Measurements from ENCODE around the gene RAD50.

RAD50 gene

DNA sequence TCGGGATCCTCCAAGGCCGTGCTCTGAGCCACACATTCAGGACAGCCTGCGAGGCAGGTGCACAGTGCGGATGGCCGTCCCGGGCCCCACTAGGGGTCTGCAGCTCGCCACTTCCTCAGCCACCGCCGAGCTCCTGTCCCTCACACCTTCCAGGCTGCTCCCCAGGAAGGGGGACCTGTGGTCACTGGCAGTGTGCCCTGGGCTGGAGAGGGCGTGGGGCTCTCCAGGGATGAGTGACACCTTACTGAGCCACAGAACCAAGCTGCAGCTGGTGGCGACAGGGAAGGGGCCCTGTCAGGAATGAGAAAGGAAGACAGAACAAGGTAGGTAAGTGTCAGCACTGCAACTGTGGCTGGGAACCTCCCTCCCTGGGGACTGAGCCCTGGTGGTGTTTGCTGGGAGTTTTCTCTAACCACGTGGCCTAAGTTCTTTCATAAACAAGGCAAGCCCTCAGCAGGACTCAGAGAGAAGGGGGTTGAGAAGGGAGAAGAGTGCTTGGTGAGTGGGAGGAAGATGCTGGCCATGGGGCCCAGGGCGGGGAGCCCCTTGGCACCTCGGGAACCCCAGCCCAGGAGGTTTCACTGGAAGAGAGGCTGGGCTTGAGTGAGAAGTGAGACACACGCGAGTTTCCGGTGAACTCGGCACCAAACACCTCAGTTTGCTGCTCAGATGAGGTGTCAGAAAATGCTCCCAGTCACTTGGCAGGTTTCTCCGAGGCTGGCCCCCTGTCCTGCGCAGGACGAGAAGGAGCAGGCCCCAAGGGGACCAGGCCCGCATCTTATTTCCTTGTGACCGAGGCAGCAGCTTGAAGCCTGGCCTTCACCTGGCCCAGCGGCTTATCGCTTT, 106.4 kb downstream of the RAD50 start:
- DNase-seq, result no peak

DNA sequence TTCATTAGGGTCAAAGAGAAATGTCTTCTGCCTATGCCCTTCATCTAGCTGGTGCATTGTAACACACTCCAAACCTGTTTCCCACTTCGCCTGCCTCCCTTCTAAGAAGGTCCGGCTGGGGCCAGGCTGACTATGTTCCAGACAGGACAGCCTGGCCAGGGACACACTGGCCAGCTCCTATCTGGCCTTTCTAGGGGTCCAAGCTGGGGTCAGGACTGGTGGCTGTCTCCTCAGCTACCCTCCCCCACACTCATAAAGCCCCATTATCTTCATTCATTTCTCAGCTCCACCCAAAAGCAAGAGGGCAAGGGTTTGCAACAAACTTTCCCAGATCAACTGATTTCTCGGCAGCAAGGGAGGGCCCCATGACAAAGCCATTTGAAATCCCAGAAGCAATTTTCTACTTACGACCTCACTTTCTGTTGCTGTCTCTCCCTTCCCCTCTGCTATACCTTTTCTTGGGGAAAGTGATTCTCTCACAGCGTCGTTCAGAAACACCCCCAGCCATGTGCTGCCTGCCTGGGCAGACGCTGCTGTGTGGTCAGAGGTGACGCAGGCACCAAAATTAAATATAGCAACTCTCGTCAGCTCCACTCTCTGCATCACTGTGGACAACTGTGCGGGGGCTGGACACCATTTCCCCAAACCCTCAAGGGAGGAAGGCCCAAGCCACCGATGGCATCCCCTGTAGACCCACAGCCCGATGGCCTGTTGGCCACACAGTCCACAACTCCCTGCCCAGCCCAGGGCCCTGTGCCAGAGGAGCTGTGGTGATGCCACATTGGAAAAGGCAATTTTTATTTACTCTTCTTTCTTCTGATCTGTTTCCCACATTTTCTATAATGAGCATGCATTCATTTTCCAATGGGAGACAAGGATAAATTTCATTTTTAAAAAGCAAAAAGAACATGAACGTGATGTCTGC, 107.3 kb downstream of the RAD50 start:
- DNase-seq, result no peak

DNA sequence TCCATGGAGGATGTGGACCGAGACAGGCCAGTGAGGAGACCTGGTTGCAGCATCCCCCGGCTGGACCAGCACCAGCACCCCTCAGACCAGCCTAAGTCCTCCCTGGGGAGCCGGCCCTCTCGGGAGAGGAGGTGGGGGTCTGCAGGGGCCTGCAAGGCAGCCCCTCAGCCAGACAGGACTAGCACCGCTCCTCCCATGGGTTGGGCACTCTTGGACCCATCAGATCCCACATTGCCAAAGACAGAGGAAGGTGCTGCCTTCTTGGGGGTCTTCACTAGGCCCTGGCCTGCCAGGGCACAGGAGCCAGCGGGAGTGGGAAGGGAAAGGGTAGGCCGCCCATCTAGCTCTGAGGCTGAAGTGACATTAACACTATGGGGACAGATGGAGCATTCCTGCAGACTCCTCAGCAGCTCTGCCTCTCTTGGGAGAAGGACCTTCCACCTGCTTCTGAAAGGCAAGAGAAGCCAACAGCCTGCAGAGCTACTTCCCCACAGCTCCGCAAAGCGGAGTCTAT, 108.0 kb downstream of the RAD50 start:
- DNase-seq, result no peak

DNA sequence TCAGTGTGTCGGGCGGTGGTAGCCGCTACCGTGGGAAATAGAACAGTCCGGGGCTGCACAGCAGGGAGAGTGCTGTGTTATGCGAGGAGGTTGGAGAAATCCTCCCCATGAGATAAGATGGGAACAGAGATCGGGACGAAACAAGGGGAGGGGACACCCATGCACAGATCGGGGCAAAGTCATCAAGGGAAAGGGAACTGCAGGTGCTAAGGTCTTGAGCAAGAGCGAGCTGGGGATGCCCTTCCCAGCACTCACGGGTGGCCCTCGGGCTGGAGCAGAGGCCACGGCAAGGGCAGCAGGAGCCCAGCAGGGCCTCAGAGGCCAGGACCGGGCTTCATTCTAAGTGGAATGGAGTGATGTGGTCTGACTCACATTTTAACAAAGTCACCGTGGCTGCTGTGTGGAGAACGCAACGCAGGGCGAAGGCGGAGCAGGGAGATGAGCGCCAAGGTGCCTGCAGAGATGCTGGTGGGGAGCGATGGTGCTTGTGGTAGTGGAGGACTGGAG, 108.8 kb downstream of the RAD50 start:
- DNase-seq, result no peak

DNA sequence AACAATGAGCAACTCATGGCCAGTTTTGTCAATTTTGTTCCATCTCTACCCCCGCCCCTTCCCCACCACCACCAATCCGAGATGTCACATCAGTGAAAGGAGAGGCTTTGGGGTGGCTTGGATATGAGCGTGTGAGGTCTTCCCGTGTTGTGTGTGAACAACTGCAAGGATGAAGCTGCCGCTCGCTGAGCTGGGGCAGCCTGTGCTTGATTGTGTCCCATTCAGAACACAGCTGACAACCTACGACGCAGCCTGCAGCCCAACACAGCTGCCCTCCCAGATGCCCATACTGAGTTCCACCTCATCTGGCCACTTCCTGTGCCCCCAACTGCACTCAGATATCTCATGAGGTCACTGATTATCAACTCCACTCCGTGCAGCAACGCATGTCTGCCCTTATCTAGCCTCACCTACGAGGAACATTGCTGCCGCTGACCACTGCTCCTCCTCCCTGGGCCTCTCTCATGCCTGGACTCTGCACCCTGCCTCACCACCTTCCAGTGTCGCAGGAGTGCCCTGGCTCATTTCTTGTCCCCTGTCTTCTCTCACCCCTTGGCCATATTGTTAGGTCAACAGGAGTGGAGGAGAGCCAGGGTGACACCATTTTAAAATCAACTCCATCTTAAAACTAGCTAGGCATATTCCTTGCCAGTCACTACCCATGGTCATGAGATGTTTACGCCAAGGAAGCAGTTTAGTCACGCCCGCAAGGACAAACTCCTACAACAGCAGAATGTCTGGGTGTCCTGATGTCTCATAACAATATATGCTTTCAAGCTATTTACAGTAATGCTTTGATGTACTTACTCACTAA, 109.7 kb downstream of the RAD50 start:
- DNase-seq, result no peak

DNA sequence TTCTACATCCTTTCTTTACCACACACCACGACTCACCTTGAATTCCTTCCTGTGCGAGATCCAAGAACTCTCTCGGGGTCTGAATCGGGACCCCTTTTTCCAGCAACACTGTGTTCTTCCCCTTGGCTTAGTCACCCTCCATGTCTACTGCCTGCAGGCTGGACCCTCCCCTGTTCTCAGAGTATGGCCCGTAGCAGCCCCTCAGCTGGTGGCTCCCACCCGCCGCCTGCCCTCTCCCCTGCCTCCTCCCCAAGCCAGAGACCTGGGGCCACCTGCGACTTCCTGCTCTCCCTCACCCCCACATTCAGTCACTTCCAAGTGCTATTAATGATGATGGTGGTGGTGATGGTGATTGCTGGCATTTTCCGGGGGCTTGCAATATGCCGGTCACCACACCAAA, 110.5 kb downstream of the RAD50 start:
- no peak for DNase-seq

DNA sequence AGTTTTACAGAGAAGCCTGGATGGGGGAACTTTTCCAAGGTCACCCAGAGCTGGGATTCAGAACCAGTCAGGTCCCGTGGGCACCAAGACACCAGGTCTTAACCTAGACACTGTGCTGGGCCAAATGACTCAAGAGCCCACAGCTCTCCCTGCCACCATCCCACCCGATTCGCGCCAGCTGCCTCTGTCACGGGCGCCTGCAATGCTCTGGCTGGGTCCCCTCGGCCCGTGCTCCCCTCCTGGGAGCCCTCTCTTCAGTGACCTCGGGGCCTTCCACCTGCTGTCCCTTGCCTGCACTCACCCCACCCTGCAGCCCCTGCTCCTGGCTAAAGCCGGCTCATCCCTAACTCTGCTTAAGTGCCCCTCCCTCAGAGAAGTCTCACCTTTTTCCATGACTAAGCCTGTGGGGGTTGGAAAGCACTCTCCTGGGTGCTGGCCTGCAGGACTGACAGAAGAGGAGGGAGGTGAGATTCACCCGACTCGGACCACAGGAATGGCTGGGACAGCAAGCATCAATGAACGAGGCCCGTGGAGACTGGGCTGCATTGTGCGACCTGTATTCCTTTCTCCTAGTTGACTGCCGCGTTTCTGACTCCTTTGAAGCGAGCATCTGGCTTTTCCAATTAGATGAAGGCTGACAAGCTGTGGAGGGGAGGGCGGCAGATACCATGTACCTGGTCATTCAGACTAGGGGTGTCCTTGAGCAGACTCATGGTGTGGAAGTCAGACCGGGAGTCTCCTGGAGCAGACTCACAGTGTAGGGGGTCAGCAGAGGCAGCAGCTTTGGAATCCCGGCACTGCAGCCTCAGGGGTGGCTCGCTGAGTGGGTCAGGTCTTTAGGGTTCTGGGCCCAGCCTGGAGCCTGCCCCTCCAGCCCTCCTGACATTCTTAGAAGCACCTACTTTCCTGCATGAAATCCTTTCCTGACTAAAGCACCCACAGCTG, 111.3 kb downstream of the RAD50 start:
- no peak for DNase-seq

DNA sequence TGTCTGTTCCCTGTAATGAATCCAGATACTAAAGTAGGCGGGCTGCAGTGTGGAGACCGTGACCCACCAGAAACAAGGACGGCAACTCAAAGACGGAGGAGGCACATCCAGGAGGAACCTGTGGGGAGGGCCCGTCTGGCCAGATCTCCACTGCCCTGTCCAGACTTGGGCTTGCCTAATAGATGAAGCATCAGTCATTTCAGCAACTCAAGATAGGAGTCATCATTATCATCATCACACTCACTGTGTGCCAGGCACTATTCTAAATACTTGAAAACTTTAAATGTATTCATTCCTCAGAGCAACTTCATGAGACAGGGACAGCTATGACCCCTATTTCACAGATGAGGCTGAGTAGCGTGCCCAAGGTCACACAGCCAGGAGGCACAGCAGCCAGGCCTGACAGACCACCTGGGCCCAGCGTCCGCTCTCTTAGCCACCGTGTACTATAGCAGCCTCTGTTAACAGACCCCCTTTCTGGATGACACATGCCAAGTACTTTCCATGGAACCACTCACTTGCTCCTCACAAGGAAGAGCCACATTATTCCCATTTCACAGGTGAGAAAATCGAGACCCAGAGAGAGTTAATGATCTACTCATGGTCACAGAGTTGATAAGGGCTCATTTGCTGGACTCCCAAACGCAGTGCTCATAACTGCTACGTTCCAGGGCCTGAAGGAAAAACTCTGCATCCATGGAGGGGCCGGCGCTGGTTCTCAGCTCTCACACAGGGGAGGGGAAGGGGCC, 112.1 kb downstream of the RAD50 start:
- DNase-seq, result no peak

DNA sequence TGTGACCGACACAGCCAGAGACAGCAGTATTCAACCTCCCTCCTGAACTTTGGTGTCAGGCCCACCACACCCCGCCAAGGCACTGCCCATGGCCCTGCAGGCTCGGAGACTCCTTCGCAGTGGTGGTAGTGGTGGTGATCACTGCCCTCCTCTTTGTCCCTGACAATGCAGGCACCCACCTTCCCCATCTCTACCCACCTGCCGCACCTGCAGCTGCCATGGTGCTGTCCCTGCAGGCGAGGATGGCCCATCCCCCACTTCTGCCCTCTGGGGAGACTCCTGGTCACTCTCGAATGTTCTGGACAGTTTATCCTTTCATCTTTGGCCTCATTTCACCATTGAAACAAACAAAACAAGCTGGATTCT, 112.7 kb downstream of the RAD50 start:
- no peak for DNase-seq

DNA sequence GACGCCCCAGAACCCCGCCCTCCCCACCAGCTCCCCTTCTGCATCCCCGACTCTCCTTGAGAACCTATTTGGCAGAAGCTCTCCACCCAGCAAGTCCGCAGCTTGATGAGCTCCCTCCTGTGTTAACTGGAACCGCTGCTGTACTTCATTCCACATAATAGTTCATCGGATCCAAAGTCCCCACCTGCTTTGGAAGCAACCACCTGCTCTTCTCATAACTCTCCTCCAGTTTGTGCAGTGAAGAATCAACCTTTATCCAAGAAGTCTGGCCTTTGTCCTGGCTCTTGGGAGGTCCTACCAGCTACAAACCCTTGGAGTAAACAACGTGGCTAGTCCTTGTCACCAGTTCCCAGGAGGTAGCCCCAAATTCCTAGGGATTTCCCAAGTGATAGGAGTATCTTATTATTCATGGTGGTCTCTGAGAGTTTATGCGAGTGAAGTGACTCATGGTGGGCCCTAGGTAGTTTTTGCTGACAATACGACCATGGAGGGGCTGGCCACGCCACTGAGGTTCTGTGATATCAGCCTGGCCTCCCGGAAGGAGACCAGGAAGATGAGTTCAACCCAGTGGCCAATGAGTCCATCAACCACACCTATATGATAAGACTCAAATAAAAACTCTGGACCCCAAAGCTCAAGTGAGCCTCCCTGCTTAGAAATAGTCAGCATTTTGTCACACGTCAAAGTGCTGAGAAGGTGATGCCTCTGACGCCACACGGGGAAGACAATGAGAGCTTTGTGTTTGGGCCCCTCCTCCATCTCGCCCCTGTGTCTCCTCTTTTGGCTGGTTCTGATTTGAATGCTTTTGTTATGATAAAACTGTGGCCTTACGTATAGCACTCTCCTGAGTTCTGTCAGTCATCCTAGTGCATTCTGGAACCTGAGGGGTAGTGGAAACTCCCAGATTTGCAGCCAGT, 113.4 kb downstream of the RAD50 start:
- no peak for DNase-seq

DNA sequence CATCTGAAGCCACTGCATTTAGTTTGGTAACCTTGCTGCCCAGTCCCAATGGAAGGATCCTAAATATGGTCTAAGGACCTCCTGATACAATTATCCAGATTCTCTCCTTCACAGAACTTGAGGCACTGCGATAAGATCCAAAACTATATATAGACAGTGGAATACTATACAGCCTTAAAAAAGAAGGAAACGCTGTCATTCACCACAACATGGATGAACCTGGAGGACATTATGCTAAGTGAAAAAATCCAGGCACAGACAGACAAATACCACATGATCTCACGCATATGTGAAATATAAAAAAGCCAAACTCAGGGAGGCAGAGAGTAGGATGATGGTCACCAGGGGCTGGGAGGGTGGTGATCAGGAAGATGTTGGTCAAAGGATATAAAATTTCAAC, 114.2 kb downstream of the RAD50 start:
- no peak for DNase-seq

DNA sequence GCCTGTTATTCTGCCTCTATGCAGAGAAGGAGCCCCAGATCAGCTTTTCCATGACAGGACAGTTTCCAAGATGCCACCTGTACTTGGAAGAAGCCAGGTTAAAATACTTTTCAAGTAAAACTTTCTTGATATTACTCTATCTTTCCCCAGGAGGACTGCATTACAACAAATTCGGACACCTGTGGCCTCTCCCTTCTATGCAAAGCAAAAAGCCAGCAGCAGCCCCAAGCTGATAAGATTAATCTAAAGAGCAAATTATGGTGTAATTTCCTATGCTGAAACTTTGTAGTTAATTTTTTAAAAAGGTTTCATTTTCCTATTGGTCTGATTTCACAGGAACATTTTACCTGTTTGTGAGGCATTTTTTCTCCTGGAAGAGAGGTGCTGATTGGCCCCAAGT, 116.7 kb downstream of the RAD50 start:
- no peak for DNase-seq

DNA sequence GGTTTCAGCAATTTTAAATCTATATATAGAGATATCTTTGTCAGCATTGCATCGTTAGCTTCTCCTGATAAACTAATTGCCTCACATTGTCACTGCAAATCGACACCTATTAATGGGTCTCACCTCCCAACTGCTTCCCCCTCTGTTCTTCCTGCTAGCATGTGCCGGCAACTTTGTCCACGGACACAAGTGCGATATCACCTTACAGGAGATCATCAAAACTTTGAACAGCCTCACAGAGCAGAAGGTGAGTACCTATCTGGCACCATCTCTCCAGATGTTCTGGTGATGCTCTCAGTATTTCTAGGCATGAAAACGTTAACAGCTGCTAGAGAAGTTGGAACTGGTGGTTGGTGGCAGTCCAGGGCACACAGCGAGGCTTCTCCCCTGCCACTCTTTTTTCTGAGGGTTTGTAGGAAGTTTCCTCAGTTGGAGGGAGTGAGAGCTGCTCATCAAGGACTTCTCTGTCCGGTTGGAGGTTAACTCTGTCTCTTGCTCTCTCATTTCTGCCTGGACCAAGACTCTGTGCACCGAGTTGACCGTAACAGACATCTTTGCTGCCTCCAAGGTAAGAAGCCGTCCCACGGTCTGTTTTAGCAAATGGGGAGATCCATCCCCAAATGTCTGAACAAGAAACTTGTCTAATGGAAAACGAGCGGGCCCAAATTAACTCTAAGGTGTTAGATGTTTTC, 117.3 kb downstream of the RAD50 start, which contains the start of gene IL4:
IL4 (plus strand) TSS at position 51 of the 692 bp plus-strand sequence; CDS start at position 113, 62 bp downstream.
- no peak for DNase-seq

DNA sequence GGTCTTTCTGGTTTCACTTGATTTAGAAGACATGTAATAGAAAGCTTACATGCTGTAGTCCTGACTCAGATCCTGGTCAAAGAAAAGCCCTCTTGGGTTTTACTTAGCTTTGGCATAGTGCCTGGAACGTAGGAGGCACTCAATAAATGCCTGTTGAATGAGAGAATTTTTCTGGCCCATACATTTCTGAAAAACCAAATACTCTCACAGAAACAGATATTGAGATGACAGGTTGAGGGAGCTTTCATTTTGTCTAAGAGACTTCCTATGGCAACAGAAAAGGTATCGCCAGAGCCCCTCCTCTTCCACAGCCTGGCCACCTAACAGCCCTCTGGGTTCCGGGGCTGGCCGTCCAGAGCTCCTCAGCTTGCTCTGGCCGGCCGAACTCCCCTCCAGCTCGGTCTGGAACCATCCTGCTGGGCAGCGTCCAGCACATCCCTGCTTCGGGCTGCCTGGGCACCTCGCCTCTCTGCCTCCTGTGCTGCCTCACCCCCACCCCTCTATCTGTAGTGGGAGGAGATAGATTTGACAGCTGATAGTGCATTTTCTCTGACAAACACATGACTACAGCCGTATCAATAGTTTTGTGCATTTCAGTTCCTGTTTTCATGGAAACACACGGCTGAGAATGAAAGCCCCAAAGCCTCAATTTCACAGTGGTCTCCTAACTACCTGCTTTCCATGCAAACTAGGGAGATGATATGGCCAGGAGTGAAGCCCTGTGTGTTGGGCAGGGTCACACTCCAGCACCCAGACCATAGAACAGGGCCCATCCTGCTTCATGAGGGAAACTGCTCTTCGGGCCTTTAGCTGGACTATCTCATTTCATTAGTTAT, 118.1 kb downstream of the RAD50 start:
- no peak for DNase-seq

DNA sequence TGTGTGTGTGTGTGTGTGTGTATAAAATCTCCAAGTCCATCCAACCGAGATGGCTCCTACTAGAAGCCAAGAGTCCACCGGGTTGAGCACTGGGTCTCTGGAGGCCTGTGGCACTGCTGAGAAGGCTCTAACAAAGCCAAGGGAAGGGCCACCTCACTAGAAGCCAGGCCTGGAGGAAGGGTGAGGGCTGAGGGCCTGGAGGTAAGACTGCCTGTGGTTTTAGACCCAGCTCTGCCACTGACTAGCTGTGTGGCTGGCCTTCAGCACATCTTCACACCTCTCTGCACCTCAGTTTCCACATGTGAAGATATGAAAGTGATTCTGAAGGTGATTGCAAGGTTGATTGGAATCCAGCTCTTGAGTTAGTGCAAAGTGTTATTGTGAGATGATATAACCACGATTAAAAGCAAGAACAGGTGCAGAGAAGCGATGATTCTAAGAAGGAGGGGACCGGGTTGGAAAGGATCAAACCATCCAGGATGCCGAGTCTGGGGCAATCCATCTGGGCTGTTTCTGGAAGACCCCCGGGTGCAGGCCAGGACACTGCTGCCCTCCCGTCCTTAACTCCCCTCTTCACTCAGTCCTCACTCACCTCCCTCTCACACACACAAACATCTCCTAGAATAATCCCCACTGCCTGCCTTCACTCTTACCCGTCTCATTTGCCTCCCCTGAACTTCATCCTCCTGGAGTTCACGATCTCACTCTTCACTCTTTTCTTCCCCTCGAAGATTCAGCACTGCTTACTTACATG, 119.3 kb downstream of the RAD50 start:
- DNase-seq, result no peak

DNA sequence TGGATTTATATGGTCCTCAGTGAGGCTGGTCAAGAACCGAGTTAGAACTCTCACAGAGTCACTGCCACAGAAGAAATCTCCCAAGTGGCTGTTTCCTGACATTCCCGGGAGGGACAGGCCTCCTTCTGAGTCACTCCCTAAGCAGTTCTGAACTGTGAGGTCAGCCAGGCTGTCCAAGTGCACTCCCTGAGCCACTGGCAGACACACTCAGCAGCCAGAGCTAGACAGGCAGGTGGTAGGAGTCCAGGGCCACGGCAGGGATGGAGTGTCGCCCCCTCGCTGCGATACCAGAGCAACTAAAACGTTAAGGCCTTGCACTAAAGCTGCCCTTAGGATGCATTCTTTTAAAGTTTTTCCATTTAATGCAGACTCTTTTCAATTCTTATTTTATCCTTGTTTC, 120.4 kb downstream of the RAD50 start:
- DNase-seq, result no peak
